Thyroid gland (tissue), 4 donors: ENCODE measurements around the gene PDE1C. TPM values are rescaled to one million over a fixed set of nuclear protein-coding genes. Genes with fewer than 3 reads are reported as not detected.

Source experiments
- DNase-seq, 2 donors: peaks; one replicate each; pipeline ENCODE4 v3.0.0-alpha.2; 2019
- H3K27ac ChIP-seq, 3 donors: fragments of 200-600 bp; sonication (generic); 1 replicate in 2 of 3; 2 replicates in 1 of 3; pipeline ENCODE4 v1.5.1; 2016 to 2019; ENCODE audit warnings: mild to moderate bottlenecking in 1 of 3, moderate library complexity in 1 of 3
- H3K27me3 ChIP-seq: fragments of 200-600 bp; sonication (generic); one replicate; pipeline ENCODE4 v1.5.1; 2019
- H3K36me3 ChIP-seq, 2 donors: fragments of 200-600 bp; sonication (generic); one replicate each; pipeline ENCODE4 v1.5.1; 2016 to 2019
- H3K4me1 ChIP-seq, 2 donors: fragments of 200-600 bp; sonication (generic); one replicate each; pipeline ENCODE4 v1.5.1; 2017 to 2019
- H3K4me3 ChIP-seq, 3 donors: fragments of 200-600 bp; sonication (generic); replicated peaks in 1 of 3; 1 replicate in 2 of 3; 2 replicates in 1 of 3; pipeline ENCODE4 v1.5.1; 2016; ENCODE audit warnings: mild to moderate bottlenecking in 1 of 3
- H3K9me3 ChIP-seq: fragments of 200-600 bp; sonication (generic); one replicate; pipeline ENCODE4 v1.5.1; 2017
- CTCF ChIP-seq, 6 experiments: fragments of 200-600 bp in 3 of 6; fragments of 450-650 bp in 3 of 6; sonication (generic) in 3 of 6; IDR thresholded peaks; one replicate each; pipeline ENCODE4 v1.5.1; 2016 to 2019; ENCODE audit warnings: antibody characterized with exemption in 6 of 6, mild to moderate bottlenecking in 2 of 6, inconsistent platforms in 1 of 6, moderate library complexity in 1 of 6
- POLR2A ChIP-seq, 2 donors: fragments of 450-650 bp; IDR thresholded peaks; one replicate each; pipeline ENCODE4 v1.6.1; 2017; ENCODE audit warnings: antibody characterized with exemption in 2 of 2, mild to moderate bottlenecking in 2 of 2, moderate library complexity in 1 of 2
- WGBS, 2 donors: methylation state at CpG; one replicate each; pipeline ENCODE4 v1.1.5; 2017; 5-methylcytosine and 5-hydroxymethylcytosine counted together
- intact Hi-C: fragments of 100-400 bp; cut with DNase I; formaldehyde crosslinking; loops from one replicate; pipeline ENCODE4 v1.15.1; 2023
- total RNA-seq, 4 donors: library from RNA; depleted of rRNA; stranded (reverse); fragments of >200 nt; gene quantifications; one replicate each; pipeline ENCODE4 v1.2.3, GENCODE V29; 2016

Gene PDE1C
- total RNA-seq, 4 donors from 2014 or later = 2.8 to 7.8 (median 4.0) TPM

- H3K4me1 ChIP-seq = no peaks in the 10 kb centered on the region
- H3K27ac ChIP-seq = no peak overlapping the region
- intact Hi-C loops = no loop called here
- H3K4me3 ChIP-seq = no peak overlapping the region
- no peaks in the 10 kb centered on the region for H3K27me3 ChIP-seq
- TF ChIP-seq POLR2A (IDR thresholded peaks at IDR 0.05) = no peak
- no peak for TF ChIP-seq CTCF (IDR thresholded peaks at IDR 0.05)
- H3K36me3 ChIP-seq = no peaks in the 10 kb centered on the region
- no peak for DNase-seq
- WGBS, 2 donors = 90 to 91% methylated on average over 1 of the region's 1 CpG
- no peaks in the 10 kb centered on the region for H3K9me3 ChIP-seq
Observed at GRCh38 chr7:31788445-31788844, 281.8 kb downstream of the PDE1C start.

- H3K9me3 ChIP-seq = no peaks in the 10 kb centered on the region
- TF ChIP-seq CTCF (IDR thresholded peaks at IDR 0.05) = no peak
- no peak for TF ChIP-seq POLR2A (IDR thresholded peaks at IDR 0.05)
- H3K27ac ChIP-seq = no peak overlapping the region
- no peaks in the 10 kb centered on the region for H3K4me1 ChIP-seq
- DNase-seq = no peak
- 67 to 69% methylated on average over 3 of the region's 3 CpGs for WGBS, 2 donors
- no peaks in the 10 kb centered on the region for H3K36me3 ChIP-seq
- intact Hi-C loops = no loop called here
- H3K27me3 ChIP-seq = no peaks in the 10 kb centered on the region
- H3K4me3 ChIP-seq = no peak overlapping the region
Observed at GRCh38 chr7:31786326-31786725, 283.9 kb downstream of the PDE1C start.

GRCh38 chr7:31785101-31785500 lies 285.1 kb downstream of the PDE1C start:
- H3K27ac ChIP-seq = no peak overlapping the region
- no peaks in the 10 kb centered on the region for H3K27me3 ChIP-seq
- no peak for DNase-seq
- H3K9me3 ChIP-seq = no peaks in the 10 kb centered on the region
- H3K4me1 ChIP-seq = no peaks in the 10 kb centered on the region
- no peak overlapping the region for H3K4me3 ChIP-seq
- intact Hi-C loops = no loop called here
- no peaks in the 10 kb centered on the region for H3K36me3 ChIP-seq
- TF ChIP-seq POLR2A (IDR thresholded peaks at IDR 0.05) (no peak), CTCF (IDR thresholded peaks at IDR 0.05) (no peak)
- WGBS, 2 donors = 60 to 61% methylated on average over 1 to 2 of the region's 2 CpGs

GRCh38 chr7:31783221-31783620 lies 287.0 kb downstream of the PDE1C start:
- Histone ChIP-seq H3K27ac (no peak overlapping the region), H3K4me3 (no peak overlapping the region), H3K9me3 (no peaks in the 10 kb centered on the region), H3K4me1 (no peaks in the 10 kb centered on the region), H3K27me3 (no peaks in the 10 kb centered on the region), H3K36me3 (no peaks in the 10 kb centered on the region)
- DNase-seq = no peak
- TF ChIP-seq POLR2A (IDR thresholded peaks at IDR 0.05) = no peak
- no peak for TF ChIP-seq CTCF (IDR thresholded peaks at IDR 0.05)
- intact Hi-C loops = no loop called here
- WGBS, 2 donors = 44 to 53% methylated on average over 2 of the region's 2 CpGs

- TF ChIP-seq CTCF (IDR thresholded peaks at IDR 0.05) (peak in 5 of 6 experiments; percentile 15 to 57 (median 27)), POLR2A (IDR thresholded peaks at IDR 0.05) (no peak)
- no peaks in the 10 kb centered on the region for H3K4me1 ChIP-seq
- 41 to 44% methylated on average over 7 of the region's 7 CpGs for WGBS, 2 donors
- H3K27ac ChIP-seq = no peak overlapping the region
- intact Hi-C loops = no loop called here
- H3K9me3 ChIP-seq = no peaks in the 10 kb centered on the region
- DNase-seq = no peak
- no peaks in the 10 kb centered on the region for H3K27me3 ChIP-seq
- H3K4me3 ChIP-seq = no peak overlapping the region
- H3K36me3 ChIP-seq = no peaks in the 10 kb centered on the region
Observed at GRCh38 chr7:31782411-31782991, 287.7 kb downstream of the PDE1C start.
